GM21619 (cell line): ENCODE results near the gene SKI.

Experiments
- ATAC-seq: cut with Tn5 transposase; IDR thresholded peaks from one replicate; pipeline ENCODE4 v1.9.1; 2021; ENCODE audit not compliant: unreplicated experiment

The SKI gene

GRCh38 chr1:2304921-2305681 lies 77.0 kb downstream of the SKI start:
- no peak for ATAC-seq

- no peak for ATAC-seq
These were observed 78.2 kb downstream of the SKI start for GRCh38 chr1:2306151-2306978.

GRCh38 chr1:2307064-2307605 lies 79.0 kb downstream of the SKI start:
- no peak for ATAC-seq

GRCh38 chr1:2307972-2308371 lies 79.9 kb downstream of the SKI start:
- ATAC-seq = no peak

- ATAC-seq = no peak
These were observed 80.7 kb downstream of the SKI start for GRCh38 chr1:2308844-2309243.

- no peak for ATAC-seq
These were observed 82.4 kb downstream of the SKI start for GRCh38 chr1:2310332-2311183.

- no peak for ATAC-seq
These were observed 83.3 kb downstream of the SKI start for GRCh38 chr1:2311184-2312032.

- no peak for ATAC-seq
These were observed 84.0 kb downstream of the SKI start for GRCh38 chr1:2312160-2312514.

- no peak for ATAC-seq
These were observed 84.6 kb downstream of the SKI start for GRCh38 chr1:2312515-2313301.

GRCh38 chr1:2313651-2314261 lies 85.6 kb downstream of the SKI start:
- ATAC-seq = no peak

- ATAC-seq = no peak
These were observed 86.2 kb downstream of the SKI start for GRCh38 chr1:2314273-2314802.

GRCh38 chr1:2314803-2315673 lies 86.9 kb downstream of the SKI start:
- ATAC-seq = no peak

- ATAC-seq = no peak
These were observed 87.7 kb downstream of the SKI start for GRCh38 chr1:2315674-2316450.

GRCh38 chr1:2316451-2316961 lies 88.4 kb downstream of the SKI start:
- ATAC-seq = no peak

GRCh38 chr1:2317230-2318065 lies 89.3 kb downstream of the SKI start:
- no peak for ATAC-seq
